ENCODE data around the gene UVSSA.

Gene UVSSA

GRCh38 chr4:1377606-1378261 lies 30.7 kb downstream of the UVSSA start:
- TF ChIP-seq CTCF (conservative IDR thresholded peaks at IDR 0.05; ENCODE audit: low read depth, low read length) = no peak
- Histone ChIP-seq H3K27me3 (ENCODE audit: insufficient read depth, low read depth) (no peaks in the 10 kb centered on the region), H4K20me1 (ENCODE audit: insufficient read depth) (no peaks in the 10 kb centered on the region), H3K36me3 (ENCODE audit: insufficient read depth) (no peaks in the 10 kb centered on the region), H3K27ac (no peak overlapping the region), H3K79me2 (ENCODE audit: insufficient read depth, low read depth) (no peaks in the 10 kb centered on the region), H3K9ac (no peak overlapping the region), H3K4me1 (ENCODE audit: low read depth, poor library complexity, severe bottlenecking) (no peaks in the 10 kb centered on the region), H3K4me2 (no peak overlapping the region), H3K4me3 (IDR thresholded peaks at IDR 0.05; ENCODE audit: insufficient read depth, low read depth, low read length) (no peak overlapping the region), H2AFZ (ENCODE audit: low read depth) (no peak overlapping the region)

- no peak overlapping the region for H3K27ac ChIP-seq
- no peak for TF ChIP-seq CTCF (conservative IDR thresholded peaks at IDR 0.05; ENCODE audit: low read depth, low read length)
Observed at GRCh38 chr4:1378559-1379231, 31.7 kb downstream of the UVSSA start.

GRCh38 chr4:1379351-1379781 lies 32.4 kb downstream of the UVSSA start:
- Histone ChIP-seq H2AFZ (ENCODE audit: low read depth) (no peak overlapping the region), H3K4me2 (no peak overlapping the region), H3K4me3 (IDR thresholded peaks at IDR 0.05; ENCODE audit: insufficient read depth, low read depth, low read length) (no peak overlapping the region), H3K9ac (no peak overlapping the region), H3K27ac (no peak overlapping the region), H4K20me1 (ENCODE audit: insufficient read depth) (no peaks in the 10 kb centered on the region), H3K79me2 (ENCODE audit: insufficient read depth, low read depth) (no peaks in the 10 kb centered on the region), H3K36me3 (ENCODE audit: insufficient read depth) (no peaks in the 10 kb centered on the region), H3K4me1 (ENCODE audit: low read depth, poor library complexity, severe bottlenecking) (no peaks in the 10 kb centered on the region), H3K27me3 (ENCODE audit: insufficient read depth, low read depth) (no peaks in the 10 kb centered on the region)
- no peak for TF ChIP-seq CTCF (conservative IDR thresholded peaks at IDR 0.05; ENCODE audit: low read depth, low read length)

More at GRCh38 chr4:1378559-1379231, 31.7 kb downstream of the UVSSA start:
- H2AFZ ChIP-seq (ENCODE audit: low read depth) = no peak overlapping the region
- no peaks in the 10 kb centered on the region for H3K36me3 ChIP-seq (ENCODE audit: insufficient read depth)
- H3K79me2 ChIP-seq (ENCODE audit: insufficient read depth, low read depth) = no peaks in the 10 kb centered on the region
- H3K27me3 ChIP-seq (ENCODE audit: insufficient read depth, low read depth) = no peaks in the 10 kb centered on the region
- no peaks in the 10 kb centered on the region for H4K20me1 ChIP-seq (ENCODE audit: insufficient read depth)
- H3K4me3 ChIP-seq (IDR thresholded peaks at IDR 0.05; ENCODE audit: insufficient read depth, low read depth, low read length) = no peak overlapping the region
- no peak overlapping the region for H3K4me2 ChIP-seq
- no peak overlapping the region for H3K9ac ChIP-seq
- H3K4me1 ChIP-seq (ENCODE audit: low read depth, poor library complexity, severe bottlenecking) = no peaks in the 10 kb centered on the region

- Histone ChIP-seq H3K36me3 (ENCODE audit: insufficient read depth) (no peaks in the 10 kb centered on the region), H3K4me3 (IDR thresholded peaks at IDR 0.05; ENCODE audit: insufficient read depth, low read depth, low read length) (no peak overlapping the region), H3K27ac (no peak overlapping the region), H2AFZ (ENCODE audit: low read depth) (no peak overlapping the region), H4K20me1 (ENCODE audit: insufficient read depth) (no peaks in the 10 kb centered on the region), H3K27me3 (ENCODE audit: insufficient read depth, low read depth) (no peaks in the 10 kb centered on the region), H3K4me2 (no peak overlapping the region), H3K79me2 (ENCODE audit: insufficient read depth, low read depth) (no peaks in the 10 kb centered on the region), H3K4me1 (ENCODE audit: low read depth, poor library complexity, severe bottlenecking) (no peaks in the 10 kb centered on the region), H3K9ac (no peak overlapping the region)
- TF ChIP-seq CTCF (conservative IDR thresholded peaks at IDR 0.05; ENCODE audit: low read depth, low read length) = no peak
Observed at GRCh38 chr4:1379801-1380331, 32.9 kb downstream of the UVSSA start.

Measured in KMS-11 (cell line).